HepG2 (cell line): ENCODE measurements around the gene TMEM80. TPM values are rescaled to one million over a fixed set of nuclear protein-coding genes. Genes with fewer than 3 reads are reported as not detected.

Experiments
- CBFB ChIP-seq: sonication (generic); formaldehyde crosslinking; IDR thresholded peaks from 2 replicates; pipeline ENCODE4 v1.4.0; 2020; ENCODE audit warnings: missing genetic modification reagents
- CCDC6 ChIP-seq: sonication (generic); formaldehyde crosslinking; IDR thresholded peaks from 2 replicates; pipeline ENCODE4 v1.8.1; 2022; ENCODE audit warnings: mild to moderate bottlenecking, missing genetic modification reagents, moderate library complexity
- CREB1 ChIP-seq, 2 experiments: fragments of 450-650 bp in 1 of 2; IDR thresholded peaks; 2 replicates each; pipeline ENCODE4 v1.6.1; 2016 to 2017; ENCODE audit warnings: control low read depth in 1 of 2, mild to moderate bottlenecking in 1 of 2, missing compliant biosample characterization in 1 of 2, missing genetic modification characterization in 1 of 2
- FOXK1 ChIP-seq: sonication (generic); formaldehyde crosslinking; IDR thresholded peaks from 2 replicates; pipeline ENCODE4 v1.4.0; 2020; ENCODE audit warnings: low read depth, missing genetic modification reagents, borderline replicate concordance
- HNRNPH1 ChIP-seq: fragments of 200-400 bp; formaldehyde crosslinking; optimal IDR thresholded peaks from 2 replicates; pipeline ENCODE3; 2017; ENCODE audit warnings: mild to moderate bottlenecking, low read depth, low read length
- HNRNPK ChIP-seq: fragments of 200-400 bp; formaldehyde crosslinking; IDR thresholded peaks from 2 replicates; pipeline ENCODE4 v1.6.1; 2018; ENCODE audit warnings: low read length, low read depth, moderate library complexity, mild to moderate bottlenecking; ENCODE audit not compliant: poor library complexity, severe bottlenecking
- KAT7 ChIP-seq: IDR thresholded peaks from 2 replicates; pipeline ENCODE4 v1.6.1; 2018; ENCODE audit warnings: borderline replicate concordance, missing compliant biosample characterization
- KDM4B ChIP-seq: sonication (generic); formaldehyde crosslinking; IDR thresholded peaks from 2 replicates; pipeline ENCODE4 v1.4.0; 2020; ENCODE audit warnings: missing genetic modification reagents
- NCOA2 ChIP-seq: sonication (generic); formaldehyde crosslinking; IDR thresholded peaks from 2 replicates; pipeline ENCODE4 v1.8.0; 2022; ENCODE audit warnings: inconsistent platforms
- NR2F2 ChIP-seq: IDR thresholded peaks from 2 replicates; pipeline ENCODE4 v1.6.1; 2012; ENCODE audit warnings: low read depth, inconsistent platforms, borderline replicate concordance
- PHF5A ChIP-seq: IDR thresholded peaks from one replicate; pipeline ENCODE4 v1.6.1; 2018; ENCODE audit warnings: low read depth, missing genetic modification reagents; ENCODE audit not compliant: unreplicated experiment
- POGZ ChIP-seq: sonication (generic); formaldehyde crosslinking; IDR thresholded peaks from 2 replicates; pipeline ENCODE4 v1.4.0; 2020; ENCODE audit warnings: mild to moderate bottlenecking, missing genetic modification reagents
- SMAD9 ChIP-seq: sonication (generic); formaldehyde crosslinking; IDR thresholded peaks from 2 replicates; pipeline ENCODE4 v1.5.1; 2020; ENCODE audit warnings: mild to moderate bottlenecking, missing genetic modification reagents
- SNAPC2 ChIP-seq: sonication (generic); formaldehyde crosslinking; IDR thresholded peaks from 2 replicates; pipeline ENCODE4 v1.8.1; 2022; ENCODE audit warnings: mild to moderate bottlenecking, missing genetic modification reagents
- ZBTB7A ChIP-seq: sonication (generic); formaldehyde crosslinking; IDR thresholded peaks from 2 replicates; pipeline ENCODE4 v1.8.0; 2022; ENCODE audit warnings: mild to moderate bottlenecking, missing genetic modification reagents
- ZNF350 ChIP-seq: sonication (generic); formaldehyde crosslinking; IDR thresholded peaks from 2 replicates; pipeline ENCODE4 v1.4.0; 2020; ENCODE audit warnings: mild to moderate bottlenecking, low read depth, missing genetic modification reagents, borderline replicate concordance
- ZNF446 ChIP-seq: sonication (generic); formaldehyde crosslinking; IDR thresholded peaks from 2 replicates; pipeline ENCODE4 v1.5.0; 2020; ENCODE audit warnings: mild to moderate bottlenecking, missing genetic modification reagents
- ZNF468 ChIP-seq: sonication (generic); formaldehyde crosslinking; IDR thresholded peaks from 2 replicates; pipeline ENCODE4 v1.8.0; 2022; ENCODE audit warnings: mild to moderate bottlenecking, moderate library complexity, missing genetic modification reagents
- ZNF550 ChIP-seq: sonication (generic); formaldehyde crosslinking; IDR thresholded peaks from 2 replicates; pipeline ENCODE4 v1.4.0; 2020; ENCODE audit warnings: mild to moderate bottlenecking, missing genetic modification reagents, borderline replicate concordance
- ZNF605 ChIP-seq: sonication (generic); formaldehyde crosslinking; IDR thresholded peaks from 2 replicates; pipeline ENCODE4 v1.8.0; 2022; ENCODE audit warnings: mild to moderate bottlenecking, missing genetic modification reagents
- polyA plus RNA-seq, 8 experiments: library from polyadenylated mRNA; depleted of rRNA in 3 of 8; stranded (reverse) in 7 of 8; unstranded in 1 of 8; fragments of >200 nt; fragmentation: Illumina TruSeq in 4 of 8; extraction: Trizol in 4 of 8; gene quantifications; 2 replicates each; pipeline versions ENCODE4 v1.2.1 to v1.2.3, GENCODE V29; 2011 to 2016; ENCODE audit warnings: low read depth in 4 of 8, missing spikeins in 1 of 8, mixed read lengths in 1 of 8; ENCODE audit not compliant: insufficient read depth in 1 of 8
- total RNA-seq, 5 experiments: library from RNA; depleted of rRNA; stranded (reverse); fragments of >200 nt; fragmentation: Illumina TruSeq; extraction: Trizol; gene quantifications; 2 replicates each; pipeline ENCODE4 v1.2.3, GENCODE V29; 2016; ENCODE audit warnings: low read depth in 1 of 5
- TF ChIP-seq, protein P1 (sequence below): sonication (generic); formaldehyde crosslinking; IDR thresholded peaks from 2 replicates; pipeline ENCODE4 v1.4.0; 2020; ENCODE audit warnings: missing genetic modification reagents
- TF ChIP-seq, protein P2 (sequence below): sonication (generic); formaldehyde crosslinking; IDR thresholded peaks from 2 replicates; pipeline ENCODE4 v1.5.1; 2020; ENCODE audit warnings: missing genetic modification reagents, mild to moderate bottlenecking, borderline replicate concordance
- TF ChIP-seq, protein P3 (sequence below): sonication (generic); formaldehyde crosslinking; IDR thresholded peaks from 2 replicates; pipeline ENCODE4 v1.5.0; 2020; ENCODE audit warnings: missing genetic modification reagents
- TF ChIP-seq, protein P4 (sequence below): sonication (generic); formaldehyde crosslinking; IDR thresholded peaks from 2 replicates; pipeline ENCODE4 v1.4.0; 2020; ENCODE audit warnings: missing genetic modification reagents

Gene TMEM80
- total and polyA plus RNA-seq, 2 of the 13 experiments (the other 11 are each of a cell fraction or from before 2014, with no cell fraction given): 5.6 to 17.1 TPM

DNA sequence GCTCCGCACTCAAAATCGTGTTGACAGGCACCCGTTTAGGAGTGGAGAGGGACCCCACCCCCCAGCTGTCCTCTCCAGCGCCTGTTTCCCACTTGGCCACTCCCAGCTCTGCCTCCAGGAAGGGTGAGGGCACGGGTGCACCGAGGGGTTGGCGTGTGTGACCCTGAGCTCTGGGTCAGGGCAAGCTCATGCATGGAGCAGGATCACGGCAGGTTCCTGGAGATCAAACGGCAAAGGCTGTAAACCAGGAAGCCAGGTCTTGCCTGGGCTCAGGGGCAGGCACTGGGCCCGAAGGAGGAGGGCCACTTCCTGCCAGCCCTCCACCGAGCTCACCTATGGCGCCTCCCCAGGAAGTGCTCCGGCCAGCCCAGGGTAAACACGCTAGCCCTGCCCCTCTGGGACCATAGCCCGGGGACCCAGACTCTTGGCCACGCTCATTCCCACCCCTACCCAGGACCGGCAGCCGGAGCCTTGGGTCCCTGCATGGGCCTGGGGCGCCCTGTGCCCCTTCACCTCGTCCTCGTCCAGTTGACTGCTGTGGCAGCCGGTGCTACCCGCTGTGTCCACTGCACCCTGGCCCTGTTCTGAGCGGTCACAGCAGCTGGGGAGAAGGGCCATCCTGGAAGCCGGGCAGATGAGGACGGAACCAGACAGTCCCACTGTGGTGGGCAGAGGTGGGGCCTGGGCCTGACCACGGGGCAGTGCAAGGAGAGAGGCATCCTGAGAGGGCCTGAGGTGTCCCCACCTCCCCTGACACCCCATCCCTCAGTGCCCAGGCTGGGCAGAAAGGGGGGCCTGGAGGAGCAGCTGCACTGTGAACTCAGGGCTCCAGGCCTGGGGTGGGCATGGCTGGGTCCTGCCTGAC lies 9.4 kb downstream of the TMEM80 start (continued):
- TF ChIP-seq, protein P1, sequence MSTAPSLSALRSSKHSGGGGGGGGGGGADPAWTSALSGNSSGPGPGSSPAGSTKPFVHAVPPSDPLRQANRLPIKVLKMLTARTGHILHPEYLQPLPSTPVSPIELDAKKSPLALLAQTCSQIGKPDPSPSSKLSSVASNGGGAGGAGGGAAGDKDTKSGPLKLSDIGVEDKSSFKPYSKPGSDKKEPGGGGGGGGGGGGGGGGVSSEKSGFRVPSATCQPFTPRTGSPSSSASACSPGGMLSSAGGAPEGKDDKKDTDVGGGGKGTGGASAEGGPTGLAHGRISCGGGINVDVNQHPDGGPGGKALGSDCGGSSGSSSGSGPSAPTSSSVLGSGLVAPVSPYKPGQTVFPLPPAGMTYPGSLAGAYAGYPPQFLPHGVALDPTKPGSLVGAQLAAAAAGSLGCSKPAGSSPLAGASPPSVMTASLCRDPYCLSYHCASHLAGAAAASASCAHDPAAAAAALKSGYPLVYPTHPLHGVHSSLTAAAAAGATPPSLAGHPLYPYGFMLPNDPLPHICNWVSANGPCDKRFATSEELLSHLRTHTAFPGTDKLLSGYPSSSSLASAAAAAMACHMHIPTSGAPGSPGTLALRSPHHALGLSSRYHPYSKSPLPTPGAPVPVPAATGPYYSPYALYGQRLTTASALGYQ (CRISPR knock-in tag): peak; percentile 90; the same call in 1 of the 2 replicates
- peak; percentile 94 for TF ChIP-seq FOXK1 (CRISPR knock-in tag)
- no peak for TF ChIP-seq HNRNPK
- TF ChIP-seq PHF5A (CRISPR knock-in tag): peak; percentile 54
- 0 out of 2 replicates have a peak, but pooled peaks have one; percentile 18 for TF ChIP-seq ZNF605 (CRISPR knock-in tag)
- TF ChIP-seq POGZ: peak; percentile 72
- TF ChIP-seq, protein P2, sequence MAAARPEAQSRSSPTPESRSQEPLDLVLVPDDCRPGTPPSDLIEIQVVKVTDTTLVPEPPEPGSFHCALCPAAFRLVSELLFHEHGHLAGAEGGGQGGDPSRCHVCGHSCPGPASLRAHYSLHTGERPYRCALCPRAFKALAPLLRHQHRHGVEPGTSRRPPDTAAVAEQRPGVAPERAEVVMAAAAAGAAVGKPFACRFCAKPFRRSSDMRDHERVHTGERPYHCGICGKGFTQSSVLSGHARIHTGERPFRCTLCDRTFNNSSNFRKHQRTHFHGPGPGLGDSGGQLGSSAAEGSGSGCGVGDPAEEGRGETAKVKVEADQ (CRISPR knock-in tag): no peak; the same call in 1 of the 2 replicates
- TF ChIP-seq ZNF468 (CRISPR knock-in tag): no peak
- TF ChIP-seq, protein P3, sequence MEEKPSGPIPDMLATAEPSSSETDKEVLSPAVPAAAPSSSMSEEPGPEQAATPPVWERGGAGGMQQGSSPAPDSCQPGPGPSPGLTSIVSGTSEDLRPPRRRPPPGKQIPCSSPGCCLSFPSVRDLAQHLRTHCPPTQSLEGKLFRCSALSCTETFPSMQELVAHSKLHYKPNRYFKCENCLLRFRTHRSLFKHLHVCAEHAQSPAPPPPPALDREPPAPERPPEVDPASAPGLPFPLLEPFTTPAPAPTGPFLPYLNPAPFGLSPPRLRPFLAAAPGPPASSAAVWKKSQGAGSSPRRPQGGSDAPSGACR (CRISPR knock-in tag): peak; percentile 99
- peak; percentile 70; the same call in 1 of the 2 replicates for TF ChIP-seq CBFB (CRISPR knock-in tag)
- peak; percentile 69 for TF ChIP-seq SNAPC2 (CRISPR knock-in tag)
- no peak for TF ChIP-seq HNRNPH1
- peak; percentile 88; the same call in 1 of the 2 replicates for TF ChIP-seq ZNF350 (CRISPR knock-in tag)
- TF ChIP-seq, protein P4, sequence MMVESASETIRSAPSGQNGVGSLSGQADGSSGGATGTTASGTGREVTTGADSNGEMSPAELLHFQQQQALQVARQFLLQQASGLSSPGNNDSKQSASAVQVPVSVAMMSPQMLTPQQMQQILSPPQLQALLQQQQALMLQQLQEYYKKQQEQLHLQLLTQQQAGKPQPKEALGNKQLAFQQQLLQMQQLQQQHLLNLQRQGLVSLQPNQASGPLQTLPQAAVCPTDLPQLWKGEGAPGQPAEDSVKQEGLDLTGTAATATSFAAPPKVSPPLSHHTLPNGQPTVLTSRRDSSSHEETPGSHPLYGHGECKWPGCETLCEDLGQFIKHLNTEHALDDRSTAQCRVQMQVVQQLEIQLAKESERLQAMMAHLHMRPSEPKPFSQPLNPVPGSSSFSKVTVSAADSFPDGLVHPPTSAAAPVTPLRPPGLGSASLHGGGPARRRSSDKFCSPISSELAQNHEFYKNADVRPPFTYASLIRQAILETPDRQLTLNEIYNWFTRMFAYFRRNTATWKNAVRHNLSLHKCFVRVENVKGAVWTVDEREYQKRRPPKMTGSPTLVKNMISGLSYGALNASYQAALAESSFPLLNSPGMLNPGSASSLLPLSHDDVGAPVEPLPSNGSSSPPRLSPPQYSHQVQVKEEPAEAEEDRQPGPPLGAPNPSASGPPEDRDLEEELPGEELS (CRISPR knock-in tag): peak; percentile 88
- peak; percentile 50; the same call in 1 of the 2 replicates for TF ChIP-seq ZNF446 (CRISPR knock-in tag)
- peak; percentile 83; the same call in 1 of the 2 replicates for TF ChIP-seq ZBTB7A (CRISPR knock-in tag)
- TF ChIP-seq NR2F2: no peak
- peak; percentile 80 for TF ChIP-seq NCOA2 (CRISPR knock-in tag)
- peak; percentile 80; the same call in 1 of the 2 replicates for TF ChIP-seq KAT7 (CRISPR knock-in tag)
- TF ChIP-seq KDM4B: no peak
- TF ChIP-seq CCDC6 (CRISPR knock-in tag): peak; percentile 87; the same call in 1 of the 2 replicates
- no peak for TF ChIP-seq ZNF550 (CRISPR knock-in tag)
- TF ChIP-seq SMAD9: peak; percentile 17; the same call in 1 of the 2 replicates
- TF ChIP-seq CREB1 (IDR thresholded peaks at IDR 0.05): no peak
- no peak for TF ChIP-seq CREB1 (CRISPR knock-in tag; IDR thresholded peaks at IDR 0.05)
